Mucosa of descending colon (tissue), 3 donors: Measurements from ENCODE around the gene KRT13. TPM values are rescaled to one million over a fixed set of nuclear protein-coding genes. Genes with fewer than 3 reads are reported as not detected.
A peak's percentile ranks its signal among the peaks of the same experiment; 100 is the strongest.

ENCODE experiments used
- ATAC-seq: fragments of 200-7000 bp; cut with Tn5 transposase; one replicate; pipeline ENCODE4 v1.9.1; 2020; ENCODE audit warnings: mild to moderate bottlenecking, moderate library complexity
- DNase-seq, 3 donors: peaks; one replicate each; pipeline ENCODE4 v3.0.0-alpha.2; 2020
- H3K36me3 ChIP-seq: fragments of 200-600 bp; one replicate; pipeline ENCODE4 v1.8.0; 2021; ENCODE audit warnings: low read depth, mild to moderate bottlenecking
- H3K4me1 ChIP-seq: fragments of 200-600 bp; one replicate; pipeline ENCODE4 v1.8.0; 2021; ENCODE audit warnings: low read depth, mild to moderate bottlenecking
- H3K4me3 ChIP-seq: fragments of 200-600 bp; one replicate; pipeline ENCODE4 v1.8.0; 2021; ENCODE audit warnings: mild to moderate bottlenecking
- H3K9me3 ChIP-seq: fragments of 200-600 bp; one replicate; pipeline ENCODE4 v1.8.0; 2021; ENCODE audit warnings: mild to moderate bottlenecking
- intact Hi-C, 2 donors: fragments of 100-400 bp; cut with DNase I in 1 of 2; cut with micrococcal nuclease in 1 of 2; formaldehyde crosslinking; loops; one replicate each; pipeline versions ENCODE4 v1.11.0 to v1.11.1; 2022; cut with DNase I, micrococcal nuclease
- total RNA-seq, 3 donors: library from RNA; stranded (reverse); fragmentation: NEBNext Ultra II Directional in 2 of 3; extraction: Animal tissue kit (Norgen Biotek cat#: 25700) in 2 of 3; gene quantifications; one replicate each; pipeline versions ENCODE4 v1.2.1 to v1.2.4, GENCODE V29; 2021 to 2023
- TF ChIP-seq, protein P1 (sequence below): fragments of 200-600 bp; IDR thresholded peaks from one replicate; pipeline ENCODE4 v1.8.0; 2022; ENCODE audit warnings: antibody characterized with exemption, mild to moderate bottlenecking
- donor health status: DM: no; HTN: no; CAD: no; lungs with moderate emphysema.
- donor health status: DM: no; HTN: no; CAD: no.
- donor health status: DM: no; HTN: yes; CAD: no.

The KRT13 gene
- total RNA-seq, 3 donors from 2014 or later: 3.7 TPM; not detected in 2

DNA sequence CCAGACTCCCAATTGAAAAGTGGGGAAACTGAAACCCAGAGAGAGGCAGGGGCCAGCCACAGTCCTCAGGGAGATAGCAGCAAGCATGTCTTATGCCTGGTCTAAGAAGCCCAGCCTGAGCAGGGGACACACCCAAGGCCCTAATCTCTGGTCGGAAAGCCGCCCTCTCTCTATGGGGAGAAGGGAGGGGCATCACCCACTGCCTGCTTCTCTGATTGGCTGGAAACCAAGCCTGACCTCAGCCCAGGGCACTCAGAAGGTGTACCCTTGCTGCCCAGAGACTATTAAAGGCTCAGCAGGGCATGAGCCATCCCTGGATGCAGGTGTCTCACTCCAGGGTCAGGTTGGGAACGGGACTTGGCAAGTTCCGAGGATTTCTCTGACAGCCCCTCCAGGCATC is 5.7 kb upstream of the KRT13 start:
- TF ChIP-seq, protein P1, sequence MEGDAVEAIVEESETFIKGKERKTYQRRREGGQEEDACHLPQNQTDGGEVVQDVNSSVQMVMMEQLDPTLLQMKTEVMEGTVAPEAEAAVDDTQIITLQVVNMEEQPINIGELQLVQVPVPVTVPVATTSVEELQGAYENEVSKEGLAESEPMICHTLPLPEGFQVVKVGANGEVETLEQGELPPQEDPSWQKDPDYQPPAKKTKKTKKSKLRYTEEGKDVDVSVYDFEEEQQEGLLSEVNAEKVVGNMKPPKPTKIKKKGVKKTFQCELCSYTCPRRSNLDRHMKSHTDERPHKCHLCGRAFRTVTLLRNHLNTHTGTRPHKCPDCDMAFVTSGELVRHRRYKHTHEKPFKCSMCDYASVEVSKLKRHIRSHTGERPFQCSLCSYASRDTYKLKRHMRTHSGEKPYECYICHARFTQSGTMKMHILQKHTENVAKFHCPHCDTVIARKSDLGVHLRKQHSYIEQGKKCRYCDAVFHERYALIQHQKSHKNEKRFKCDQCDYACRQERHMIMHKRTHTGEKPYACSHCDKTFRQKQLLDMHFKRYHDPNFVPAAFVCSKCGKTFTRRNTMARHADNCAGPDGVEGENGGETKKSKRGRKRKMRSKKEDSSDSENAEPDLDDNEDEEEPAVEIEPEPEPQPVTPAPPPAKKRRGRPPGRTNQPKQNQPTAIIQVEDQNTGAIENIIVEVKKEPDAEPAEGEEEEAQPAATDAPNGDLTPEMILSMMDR: no peak
- Histone ChIP-seq H3K4me1 (peaks cover 14% of the 10 kb centered on the region), H3K9me3 (no peaks in the 10 kb centered on the region), H3K4me3 (no peak overlapping the region), H3K36me3 (no peaks in the 10 kb centered on the region)
- intact Hi-C loops: no loop called here
- ATAC-seq (peak; percentile 90), DNase-seq (peak in 2 of 3 donors; percentile 70 to 71)

- Histone ChIP-seq H3K36me3 (no peaks in the 10 kb centered on the region), H3K4me3 (no peak overlapping the region), H3K4me1 (peaks cover 14% of the 10 kb centered on the region), H3K9me3 (no peaks in the 10 kb centered on the region)
- intact Hi-C loops: no loop called here
- DNase-seq (no peak), ATAC-seq (peak; percentile 64)
- TF ChIP-seq, protein P1: no peak
Measured at GRCh38 chr17:41510251-41511065, 5.0 kb upstream of the KRT13 start.

GRCh38 chr17:41507315-41507880 is 2.0 kb upstream of the KRT13 start:
- Histone ChIP-seq H3K4me3 (no peak overlapping the region), H3K4me1 (peaks cover 14% of the 10 kb centered on the region), H3K36me3 (no peaks in the 10 kb centered on the region), H3K9me3 (no peaks in the 10 kb centered on the region)
- intact Hi-C loops: no loop called here
- ATAC-seq: no peak
- TF ChIP-seq, protein P1: no peak
- DNase-seq: no peak

DNA sequence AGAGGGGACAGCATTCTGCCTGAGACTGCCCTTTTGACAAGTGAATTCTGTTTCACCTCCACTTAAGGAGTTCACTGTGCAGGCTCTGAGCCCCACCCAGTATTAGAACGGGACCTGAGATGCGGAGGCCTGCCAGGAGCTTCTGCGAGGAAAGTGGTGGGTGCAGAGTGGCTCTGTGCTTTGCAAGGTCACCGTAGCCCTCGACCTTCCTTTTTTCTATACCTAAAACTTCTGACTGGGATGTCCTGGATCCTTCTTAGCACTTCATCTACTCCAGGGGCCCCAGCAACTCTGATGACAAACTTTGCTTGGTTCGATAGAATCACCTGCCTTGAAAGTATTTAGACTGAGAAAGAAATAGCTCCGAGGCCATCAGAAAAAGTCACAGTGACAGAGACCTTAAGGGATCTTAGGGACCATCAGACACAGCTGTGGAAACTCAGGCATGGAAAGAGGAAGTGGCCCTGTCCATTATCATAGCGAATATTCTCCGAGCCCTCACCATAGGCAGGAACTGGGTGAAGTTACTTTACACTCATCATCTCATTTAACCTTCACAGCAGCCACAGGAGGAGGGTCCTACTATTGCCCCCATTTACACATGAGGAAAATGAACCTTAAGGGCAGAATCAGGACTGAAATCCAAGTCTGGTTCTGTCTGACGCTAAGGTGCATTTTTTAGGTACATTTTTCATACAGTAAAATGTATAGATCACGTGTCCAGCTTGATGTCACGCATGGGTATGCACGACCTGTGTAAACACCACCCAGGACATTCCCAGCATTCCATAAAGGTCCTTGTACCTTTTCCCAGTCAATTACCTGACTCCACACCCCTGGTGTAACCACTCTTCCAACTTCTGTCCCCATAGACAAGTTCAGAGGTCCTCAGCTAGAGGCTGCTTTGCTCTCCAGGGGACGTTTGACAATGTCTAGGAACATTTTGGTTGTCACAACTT is 676 bp upstream of the KRT13 start:
- Histone ChIP-seq H3K4me3 (no peak overlapping the region), H3K36me3 (no peaks in the 10 kb centered on the region), H3K9me3 (no peaks in the 10 kb centered on the region), H3K4me1 (peaks cover 8% of the 10 kb centered on the region)
- no peak for ATAC-seq
- no peak for DNase-seq
- TF ChIP-seq, protein P1: no peak
- intact Hi-C loops: no loop called here

GRCh38 chr17:41504246-41504977 is 1.0 kb downstream of the KRT13 start:
- ATAC-seq: no peak
- H3K4me3 ChIP-seq: no peak overlapping the region
- intact Hi-C loops: no loop called here
- TF ChIP-seq, protein P1: no peak
- H3K36me3 ChIP-seq: no peaks in the 10 kb centered on the region
- H3K9me3 ChIP-seq: no peaks in the 10 kb centered on the region
- H3K4me1 ChIP-seq: no peaks in the 10 kb centered on the region
- no peak for DNase-seq
